Subcutaneous adipose tissue (tissue), 4 donors: ENCODE results near the gene JAKMIP1. TPM values are rescaled to one million over a fixed set of nuclear protein-coding genes. Genes with fewer than 3 reads are reported as not detected.

ENCODE experiments used
- CTCF ChIP-seq: fragments of 450-650 bp; IDR thresholded peaks from one replicate; pipeline ENCODE4 v1.5.1; 2016; ENCODE audit warnings: low read depth, mild to moderate bottlenecking, control low read depth, antibody characterized with exemption, moderate library complexity
- total RNA-seq, 4 donors: library from RNA; depleted of rRNA; stranded (reverse); fragments of >200 nt; gene quantifications; one replicate each; pipeline ENCODE4 v1.1.0, GENCODE V29; 2016

Gene JAKMIP1
- total RNA-seq, 4 donors from 2014 or later = 0.33 to 0.88 (median 0.36) TPM

DNA sequence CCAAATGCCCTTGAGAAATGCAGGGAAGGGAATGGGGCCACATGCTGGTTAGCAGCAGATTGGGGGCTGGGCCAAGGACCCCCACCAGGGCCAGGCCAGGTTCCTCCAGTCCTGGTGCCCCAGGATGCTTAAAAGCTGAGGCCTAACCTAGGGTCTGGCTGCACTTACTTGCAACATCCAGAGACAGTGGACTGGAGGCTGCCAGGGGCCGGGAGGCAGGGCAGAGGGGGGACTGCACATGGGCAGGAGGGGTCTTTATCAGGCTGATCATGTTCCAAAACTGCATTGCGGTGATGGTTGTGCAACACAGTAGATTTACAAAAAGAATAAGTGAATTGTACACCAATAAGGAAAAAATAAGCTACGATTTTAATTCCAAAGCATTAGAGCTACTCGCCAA is 145.3 kb downstream of the JAKMIP1 start:
- no peak for TF ChIP-seq CTCF

- TF ChIP-seq CTCF = no peak
These were observed 146.0 kb downstream of the JAKMIP1 start for GRCh38 chr4:6054162-6054922.

- TF ChIP-seq CTCF = no peak
These were observed 147.7 kb downstream of the JAKMIP1 start for GRCh38 chr4:6052679-6053078.

DNA sequence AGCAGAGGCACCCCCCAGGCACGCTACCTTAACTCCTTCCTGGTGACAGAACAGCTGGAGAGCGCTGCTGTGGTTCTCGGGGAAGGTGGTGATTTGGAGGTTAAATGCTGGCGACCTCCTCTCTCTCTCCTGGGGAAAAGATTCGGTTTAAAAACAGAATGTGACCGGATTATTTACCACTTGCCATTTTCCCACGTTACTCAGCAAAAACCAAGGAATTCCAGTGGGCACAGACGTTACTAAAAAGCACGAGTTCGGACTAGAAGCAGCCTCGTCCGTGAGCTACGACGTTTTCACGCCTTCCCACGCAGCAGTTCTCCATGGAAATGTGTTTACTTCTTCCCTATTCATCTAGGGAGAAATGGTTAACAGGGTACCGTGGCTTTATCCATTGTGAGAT is 149.8 kb downstream of the JAKMIP1 start:
- no peak for TF ChIP-seq CTCF

DNA sequence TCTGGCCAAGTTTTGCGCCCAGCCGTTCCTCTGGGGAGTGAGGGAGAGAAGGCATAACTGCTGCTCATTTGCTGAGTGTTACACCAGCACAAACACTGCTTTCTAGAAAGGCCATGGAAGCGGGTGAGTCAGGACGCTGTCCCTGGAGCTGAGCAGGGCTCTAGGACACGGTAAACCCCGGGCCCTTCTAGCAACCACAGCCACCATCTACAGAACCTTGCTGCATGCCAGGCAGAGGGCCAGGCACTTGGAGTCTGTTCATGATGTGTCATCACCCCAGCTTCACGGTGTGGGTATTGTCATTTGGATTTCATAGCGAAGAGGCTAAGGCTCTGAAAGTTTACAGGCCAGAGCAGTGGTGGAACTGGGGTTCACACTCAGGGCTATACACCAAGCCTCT is 150.4 kb downstream of the JAKMIP1 start:
- no peak for TF ChIP-seq CTCF

- TF ChIP-seq CTCF = no peak
These were observed 151.1 kb downstream of the JAKMIP1 start for GRCh38 chr4:6049278-6049677.

GRCh38 chr4:6048537-6048936 is 151.8 kb downstream of the JAKMIP1 start:
- no peak for TF ChIP-seq CTCF
